NCI-H2029 treated with DMSO at 0.1 percent for 48 hours (cell line): Measurements from ENCODE around the gene IL15RA.
"Not testable (repeated sequence)": the region's sequence is repeated elsewhere in the genome, so short reads cannot be mapped to it uniquely, and the experiment has no call there.

Experiments used
- DNase-seq: peaks from one replicate; lab custom pipeline; 2025; lab: John Stamatoyannopoulos, UW

Gene IL15RA

DNA sequence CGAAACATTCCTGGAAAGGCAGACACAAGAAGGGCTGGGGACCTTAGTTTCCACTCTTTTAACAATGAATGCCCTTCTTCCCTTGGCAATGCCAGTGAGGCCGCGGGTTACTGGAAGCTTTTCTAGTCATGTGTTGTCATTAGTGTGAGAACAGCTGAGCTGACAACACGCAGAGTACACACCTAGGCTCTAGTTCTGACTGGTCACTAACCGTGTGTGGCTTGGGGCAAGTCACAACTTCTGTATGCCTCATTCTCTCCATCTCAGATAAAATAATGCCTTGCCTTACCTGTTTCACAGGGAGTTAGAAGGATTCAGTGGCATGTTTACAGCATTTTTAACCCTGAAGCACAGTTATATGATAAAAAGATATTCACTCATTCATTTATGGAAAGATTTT is 55.6 kb downstream of the IL15RA start:
- DNase-seq = no peak

DNA sequence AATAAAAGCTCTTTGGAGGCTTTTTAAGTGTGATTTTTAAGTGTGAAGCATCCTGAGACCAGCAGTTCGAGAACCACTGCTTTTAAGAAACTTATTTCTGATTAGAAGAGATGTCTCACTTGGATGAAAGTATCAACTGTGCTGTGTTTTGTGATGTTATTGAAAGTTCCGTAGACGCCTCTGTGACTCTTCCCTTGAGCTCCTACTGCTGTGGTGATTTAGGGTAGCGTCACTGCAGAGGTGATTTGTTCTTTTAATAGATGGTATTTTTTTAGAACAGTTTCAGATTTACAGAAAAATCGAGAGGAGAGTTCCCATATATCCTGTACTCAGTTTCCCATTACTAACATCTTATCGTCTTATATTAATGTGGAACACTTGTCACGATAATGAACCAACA is 57.8 kb downstream of the IL15RA start:
- DNase-seq = no peak

DNA sequence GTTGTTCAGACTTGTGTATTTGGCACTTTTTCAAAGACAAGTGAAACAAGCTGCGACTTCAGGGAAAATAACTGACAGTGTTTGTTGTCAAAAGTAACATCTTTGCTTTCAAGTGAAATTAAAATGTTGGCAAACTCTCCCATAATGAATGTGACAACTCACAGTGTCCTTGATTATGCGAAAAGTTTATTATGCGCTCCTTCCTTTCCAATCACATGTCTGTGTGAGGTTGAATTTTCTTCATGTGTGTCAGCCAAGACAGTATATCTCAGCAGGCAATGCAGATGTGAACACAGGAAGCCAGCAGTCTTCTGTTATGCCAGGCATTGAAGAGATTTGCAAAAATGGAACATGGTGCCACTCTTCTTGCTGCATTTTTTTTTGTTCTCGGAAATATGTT is 58.6 kb downstream of the IL15RA start:
- DNase-seq = no peak

DNA sequence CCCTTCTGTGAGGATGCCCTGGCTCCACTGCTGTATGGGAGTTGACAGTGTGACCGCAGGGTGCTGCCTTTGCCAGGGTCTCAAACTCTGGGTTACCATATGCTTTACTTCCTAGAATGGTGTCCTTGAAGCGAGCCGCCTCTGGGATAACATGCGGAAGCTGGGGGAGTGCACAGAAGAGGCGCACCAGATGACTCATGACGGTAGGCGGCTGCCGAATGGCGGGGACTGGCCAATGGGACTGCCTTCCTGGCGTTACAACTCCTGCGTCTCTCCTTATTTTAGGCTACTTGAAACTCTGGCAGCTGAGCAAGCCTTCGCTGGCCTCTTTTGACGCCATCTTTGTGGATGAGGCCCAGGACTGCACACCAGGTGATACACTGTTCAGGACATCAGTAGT is 60.0 kb downstream of the IL15RA start:
- DNase-seq = no peak

DNA sequence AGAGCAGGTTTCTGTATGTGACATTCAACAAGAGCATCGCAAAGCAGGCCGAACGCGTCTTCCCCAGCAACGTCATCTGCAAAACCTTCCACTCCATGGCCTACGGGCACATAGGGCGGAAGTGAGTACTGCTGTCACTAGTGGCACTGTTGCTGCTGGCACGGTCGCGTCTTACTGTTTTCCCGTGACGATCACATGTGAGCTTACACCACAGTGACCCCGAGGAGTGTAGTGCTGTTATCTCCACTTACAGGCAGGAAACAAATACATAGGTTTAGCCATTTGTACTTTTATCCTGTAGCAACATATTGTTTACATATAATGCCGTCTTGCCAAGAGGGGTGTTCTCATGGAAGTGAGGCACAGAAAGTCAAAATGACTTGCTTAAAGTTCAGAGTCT is 61.9 kb downstream of the IL15RA start:
- DNase-seq = no peak

DNA sequence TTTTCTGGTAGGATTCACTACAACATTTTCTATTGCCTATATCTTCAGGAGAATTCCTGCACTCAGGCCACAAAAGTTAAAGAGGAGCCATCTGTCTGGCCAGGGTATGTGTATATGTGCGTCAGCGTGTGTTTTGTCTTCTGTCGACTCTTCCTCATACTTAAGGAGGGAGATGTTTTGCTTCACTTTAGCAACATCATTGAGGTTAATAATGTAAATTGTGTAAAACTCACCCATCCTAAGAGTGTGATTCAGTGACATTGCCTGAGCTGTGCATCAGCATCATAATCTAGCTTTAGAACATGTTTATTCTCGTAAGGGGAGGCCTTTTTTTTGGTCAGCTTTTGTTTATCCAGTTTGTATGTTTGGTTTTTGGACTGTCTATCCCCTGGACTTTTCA is 63.6 kb downstream of the IL15RA start:
- no peak for DNase-seq

DNA sequence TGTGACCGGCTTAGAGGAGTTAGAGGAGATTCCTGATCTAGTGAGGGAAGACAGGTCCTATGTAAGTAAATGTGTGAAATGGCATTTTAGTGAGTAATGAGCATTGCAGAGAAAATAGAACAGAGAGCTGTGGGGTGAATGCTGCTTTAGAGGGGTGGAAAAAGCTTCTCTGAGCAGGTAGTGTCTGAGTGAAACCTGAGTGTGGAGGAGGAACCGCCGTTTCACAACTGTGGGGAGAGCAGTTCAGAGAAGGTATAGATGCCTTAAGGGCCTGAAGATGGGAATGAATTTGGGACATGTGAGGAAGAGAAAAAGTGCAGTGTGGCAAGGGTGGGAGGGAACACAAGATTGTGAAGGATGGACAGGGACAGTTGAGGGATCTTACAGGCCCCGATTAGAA is 65.7 kb downstream of the IL15RA start:
- no peak for DNase-seq

DNA sequence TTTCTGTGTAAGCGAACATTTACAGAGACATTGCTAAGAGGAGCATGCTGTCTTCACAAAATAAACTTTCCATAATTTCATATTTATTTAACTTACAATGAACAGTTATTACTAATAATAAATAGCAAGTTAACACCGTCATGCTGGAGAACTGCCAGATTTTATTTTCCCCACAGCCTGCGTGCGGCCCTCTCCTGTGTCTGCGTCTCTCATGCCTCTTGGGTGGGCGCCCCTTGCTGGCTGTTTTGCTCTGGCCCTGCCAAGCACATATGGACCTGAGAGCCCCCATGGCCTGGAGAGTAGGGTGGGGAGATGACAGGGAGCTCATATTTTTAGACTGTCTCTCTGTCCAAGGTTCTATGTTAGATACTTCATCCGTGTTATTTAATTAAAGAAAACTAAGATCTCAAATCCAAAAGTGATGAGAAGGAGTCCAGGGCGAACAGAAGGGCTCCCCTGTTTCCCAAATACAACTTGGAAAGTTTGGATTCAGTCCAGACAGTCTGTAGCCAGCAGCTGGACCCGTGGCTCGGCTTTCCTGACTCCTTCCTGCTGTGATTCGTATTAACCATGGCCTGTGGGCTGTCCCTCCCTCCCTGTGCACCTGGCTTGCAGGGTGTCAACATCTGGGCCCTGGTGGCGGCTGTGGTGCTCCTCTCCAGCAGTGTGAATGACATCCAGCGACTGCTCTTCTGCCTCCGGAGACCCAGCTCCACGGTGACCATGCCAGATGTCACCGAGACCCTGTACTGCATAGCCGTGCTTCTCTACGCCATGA is 66.8 kb downstream of the IL15RA start:
- DNase-seq = no peak

DNA sequence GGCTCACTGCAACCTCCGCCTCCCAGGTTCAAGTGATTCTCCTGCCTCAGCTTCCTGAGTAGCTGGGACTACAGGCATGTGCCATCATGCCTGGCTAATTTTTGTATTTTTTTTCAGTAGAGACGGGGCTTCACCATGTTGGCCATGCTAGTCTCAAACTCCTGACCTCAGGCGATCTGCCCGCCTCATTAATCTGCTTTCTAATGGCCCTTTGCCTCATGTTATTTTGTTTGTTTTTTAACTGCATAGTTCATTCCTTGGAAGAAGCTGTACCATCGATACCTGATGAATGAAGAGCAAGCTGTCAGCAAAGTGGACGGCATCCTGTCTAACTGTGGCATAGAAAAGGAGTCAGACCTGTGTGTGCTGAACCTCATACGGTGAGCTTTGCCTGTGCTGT is 68.7 kb downstream of the IL15RA start:
- DNase-seq = not testable (repeated sequence)

DNA sequence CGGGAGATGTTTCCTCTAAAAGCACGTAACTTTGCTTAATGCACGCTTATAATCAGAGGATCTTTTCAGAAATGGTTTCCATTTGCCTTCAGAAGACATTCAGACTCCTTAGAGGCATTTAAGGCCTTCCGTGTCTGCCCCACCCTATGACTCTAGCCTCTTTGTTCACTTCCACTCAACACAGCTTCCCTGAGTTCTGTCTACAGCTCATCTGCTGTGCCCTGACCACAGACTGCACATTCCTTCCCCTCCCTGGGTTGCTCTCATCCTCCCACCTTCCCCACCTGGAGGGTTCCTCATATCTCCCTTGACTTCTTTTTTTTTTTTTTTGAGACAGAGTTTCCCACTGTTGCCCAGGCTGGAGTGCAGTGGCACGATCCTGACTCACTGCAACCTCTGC is 70.7 kb downstream of the IL15RA start:
- DNase-seq = no peak

DNA sequence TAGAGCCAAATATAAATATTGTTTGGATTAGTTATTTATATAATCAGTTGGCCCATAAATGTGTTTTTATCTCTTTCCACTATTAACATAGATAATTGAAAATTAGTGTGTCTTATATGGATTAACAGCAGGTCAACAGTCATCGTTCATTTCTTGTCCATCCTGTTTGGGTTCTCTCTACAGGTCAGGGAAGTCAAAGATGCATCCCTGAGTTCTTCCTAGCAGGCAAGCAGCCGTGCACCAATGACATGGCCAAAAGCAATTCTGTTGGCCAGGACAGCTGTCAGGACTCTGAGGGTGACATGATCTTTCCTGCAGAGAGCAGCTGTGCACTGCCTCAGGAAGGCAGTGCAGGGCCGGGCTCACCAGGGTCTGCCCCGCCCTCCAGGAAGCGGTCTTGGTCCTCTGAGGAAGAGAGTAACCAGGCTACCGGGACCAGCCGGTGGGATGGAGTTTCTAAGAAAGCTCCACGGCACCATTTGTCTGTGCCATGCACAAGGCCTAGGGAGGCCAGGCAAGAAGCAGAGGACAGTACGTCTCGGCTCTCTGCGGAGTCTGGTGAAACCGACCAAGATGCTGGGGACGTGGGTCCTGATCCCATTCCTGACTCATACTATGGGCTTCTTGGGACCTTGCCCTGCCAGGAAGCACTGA is 71.4 kb downstream of the IL15RA start:
- DNase-seq = no peak

DNA sequence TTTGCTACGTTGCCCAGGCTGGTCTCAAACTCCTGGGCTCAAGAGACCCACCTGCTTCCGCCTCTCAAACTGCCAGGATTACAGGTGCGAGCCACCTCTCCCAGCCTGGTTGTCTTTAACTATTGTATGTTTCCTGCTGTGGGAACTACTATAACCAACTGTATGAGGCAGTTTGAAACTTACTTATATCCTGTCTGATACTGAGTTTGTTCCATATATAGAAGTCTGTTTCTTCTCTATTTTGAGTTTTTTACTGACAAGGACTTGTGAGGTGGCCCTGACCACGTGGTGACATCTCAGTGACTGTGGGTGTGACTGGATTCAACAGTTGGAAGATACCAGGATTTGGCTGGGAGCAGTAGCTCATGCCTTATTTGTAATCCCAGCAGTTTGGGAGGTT is 73.1 kb downstream of the IL15RA start:
- DNase-seq = no peak

DNA sequence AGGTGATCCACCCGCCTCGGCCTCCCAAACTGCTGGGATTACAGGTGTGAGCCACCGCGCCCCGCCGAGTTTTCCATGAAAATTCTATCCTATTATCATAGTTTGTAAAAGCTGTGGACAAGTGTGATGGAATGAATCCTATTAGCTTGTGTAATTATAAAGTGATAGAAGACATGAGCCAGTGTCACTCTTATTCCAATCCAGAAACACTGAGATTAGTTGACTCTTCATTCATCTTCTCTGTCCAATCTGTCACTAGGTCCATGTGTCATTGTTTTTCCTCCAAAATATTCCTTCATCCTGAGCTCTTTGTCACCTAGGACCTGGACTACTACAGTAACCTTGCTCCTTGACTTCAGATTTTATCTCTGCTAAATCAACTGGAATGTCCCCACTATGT is 73.8 kb downstream of the IL15RA start:
- DNase-seq = no peak

DNA sequence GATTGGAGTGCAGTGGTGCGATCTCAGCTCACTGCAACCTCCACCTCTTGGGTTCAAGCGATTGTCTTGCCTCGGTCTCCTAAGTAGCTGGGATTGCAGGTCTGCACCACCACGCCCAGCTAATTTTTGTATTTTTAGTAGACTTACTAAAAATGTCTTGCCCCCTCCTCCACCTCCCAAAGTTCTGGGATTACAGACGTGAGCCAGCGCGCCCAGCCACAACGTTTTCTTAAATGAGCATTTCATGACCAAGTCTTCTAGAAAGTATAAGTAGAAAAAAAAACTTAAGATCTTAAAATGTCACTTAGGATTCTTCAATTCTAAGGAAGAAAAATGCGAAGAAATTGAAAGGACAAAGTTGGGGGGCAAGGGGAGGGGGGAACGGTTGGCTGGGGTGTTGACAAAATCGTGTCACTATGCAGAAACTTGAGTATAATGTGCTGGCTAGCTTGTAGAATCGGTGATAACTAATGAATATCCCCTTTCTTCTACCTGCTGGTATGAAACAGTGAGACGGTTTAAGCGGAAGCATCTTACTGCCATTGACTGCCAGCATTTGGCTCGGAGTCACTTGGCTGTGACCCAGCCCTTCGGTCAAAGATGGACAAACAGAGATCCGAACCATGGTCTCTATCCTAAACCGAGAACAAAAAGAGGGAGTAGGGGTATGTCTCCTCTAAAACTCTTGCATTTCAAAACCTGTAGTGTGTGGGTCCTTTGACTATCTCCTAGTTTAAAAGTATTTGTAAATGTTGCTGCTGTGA is 74.7 kb downstream of the IL15RA start:
- no peak for DNase-seq
